D721Med (cell line): ENCODE data around the gene L1CAM.

Experiments
- DNase-seq: peaks from one replicate; pipeline ENCODE4 v3.0.0; 2011; ENCODE audit warnings: low spot score; ENCODE audit not compliant: insufficient read length
- FAIRE-seq: peaks from 2 replicates; lab custom pipeline; 2011; peaks lifted over from hg19 to GRCh38; lab: Jason Lieb, UNC
- CTCF ChIP-seq: IDR thresholded peaks from 2 replicates; pipeline ENCODE4 v1.5.1; 2012; ENCODE audit warnings: mild to moderate bottlenecking, control low read depth; ENCODE audit not compliant: insufficient read depth; ENCODE audit errors: missing control alignments

The L1CAM gene

GRCh38 chrX:153863251-153863991 lies 22.6 kb downstream of the L1CAM start:
- DNase-seq: no peak
- no peak for TF ChIP-seq CTCF
- FAIRE-seq: no peak

GRCh38 chrX:153862369-153863250 lies 23.4 kb downstream of the L1CAM start:
- TF ChIP-seq CTCF: no peak
- DNase-seq: no peak
- no peak for FAIRE-seq

- no peak for TF ChIP-seq CTCF
- DNase-seq: no peak
- no peak for FAIRE-seq
Measured at GRCh38 chrX:153861733-153862310, 24.2 kb downstream of the L1CAM start.

- FAIRE-seq (no peak), DNase-seq (no peak)
Measured at GRCh38 chrX:153861151-153861550, 24.8 kb downstream of the L1CAM start.

GRCh38 chrX:153857348-153857903 lies 28.5 kb downstream of the L1CAM start:
- FAIRE-seq: no peak
- no peak for DNase-seq

More at GRCh38 chrX:153861151-153861550, 24.8 kb downstream of the L1CAM start:
- TF ChIP-seq CTCF: no peak

GRCh38 chrX:153854702-153855101 lies 31.3 kb downstream of the L1CAM start:
- TF ChIP-seq CTCF: no peak
- no peak for FAIRE-seq
- DNase-seq: no peak

More at GRCh38 chrX:153857348-153857903, 28.5 kb downstream of the L1CAM start:
- TF ChIP-seq CTCF: no peak
